Omental fat pad (tissue), 4 donors: ENCODE data around the gene RUBCN. TPM values are rescaled to one million over a fixed set of nuclear protein-coding genes. Genes with fewer than 3 reads are reported as not detected.
"Not testable (repeated sequence)": the region's sequence is repeated elsewhere in the genome, so short reads cannot be mapped to it uniquely, and the experiment has no call there.

Experiments
- ATAC-seq: fragments of 150-250 bp; one replicate; pipeline ENCODE4 v1.9.1; 2016; ENCODE audit warnings: mild to moderate bottlenecking, moderate library complexity; ENCODE audit not compliant: low FRiP score
- DNase-seq: peaks from one replicate; pipeline ENCODE4 v3.0.0-alpha.2; 2019; ENCODE audit warnings: low spot score
- total RNA-seq, 4 donors: library from RNA; depleted of rRNA; stranded (reverse); fragments of >200 nt; gene quantifications; one replicate each; pipeline ENCODE4 v1.1.0, GENCODE V29; 2016

RUBCN gene
- total RNA-seq, 4 donors from 2014 or later: 23.6 to 69.5 (median 39.4) TPM

- ATAC-seq: peak; percentile 88
- DNase-seq: not testable (repeated sequence)
Observed at GRCh38 chr3:197627158-197627771, 109.4 kb downstream of the RUBCN start.

GRCh38 chr3:197626404-197627157, 110.1 kb downstream of the RUBCN start:
- DNase-seq: not testable (repeated sequence)
- ATAC-seq: peak; percentile 65

GRCh38 chr3:197621478-197621877, 115.2 kb downstream of the RUBCN start:
- DNase-seq, ATAC-seq: not testable (repeated sequence)

Other genes starting within 250 kb of the RUBCN start
- gene BDH1, start 180.9 kb downstream of the RUBCN start, total RNA-seq: 10 to 100 TPM; 11.9 to 24.9 (median 16.1) TPM
- gene FYTTD1, start 13.0 kb upstream of the RUBCN start, total RNA-seq: 10 to 100 TPM; 44.3 to 62.1 (median 50.8) TPM
- gene LRCH3, start 54.4 kb upstream of the RUBCN start, total RNA-seq: 10 to 100 TPM; 34.8 to 70.9 (median 38.0) TPM
- 100 to 1,000 TPM; 520 to 671 (median 601) TPM for gene RPL35A, start 213.3 kb upstream of the RUBCN start, total RNA-seq
- gene LMLN, start 223.3 kb upstream of the RUBCN start, total RNA-seq: 1 to 10 TPM; 2.5 to 5.5 (median 3.5) TPM